Activated CD8-positive, alpha-beta memory T cell treated with anti-CD3 and anti-CD28 coated beads, Interleukin-2, amount 10 ng/mL, durations not matched to agents 7 days and 5 days (primary cell): ENCODE data around the gene PDE11A. TPM values are rescaled to one million over a fixed set of nuclear protein-coding genes. Genes with fewer than 3 reads are reported as not detected.
"Not testable (repeated sequence)": the region's sequence is repeated elsewhere in the genome, so short reads cannot be mapped to it uniquely, and the experiment has no call there.

Experiments used
- ATAC-seq: fragments of 150-1000 bp; cut with Tn5 transposase; one replicate; pipeline ENCODE4 v1.10.0; 2021; ENCODE audit warnings: moderate library complexity
- CTCF ChIA-PET: fragments of 350-600 bp; sonication (Branson Sonifier 250); formaldehyde crosslinking; loops from one replicate; lab custom pipeline; 2021; ENCODE audit warnings: antibody characterized with exemption; lab: Charles Lee
- DNase-seq: peaks from one replicate; pipeline ENCODE4 v3.0.0-alpha.2; 2020
- H3K27ac Mint-ChIP-seq: one replicate; pipeline ENCODE4 v1.8.0; 2021; ENCODE audit warnings: mild to moderate bottlenecking, mixed read lengths
- H3K27me3 Mint-ChIP-seq: one replicate; pipeline ENCODE4 v1.8.0; 2021; ENCODE audit warnings: mixed read lengths
- H3K36me3 Mint-ChIP-seq: one replicate; pipeline ENCODE4 v1.8.0; 2021; ENCODE audit warnings: mild to moderate bottlenecking, mixed read lengths
- H3K4me1 Mint-ChIP-seq: one replicate; pipeline ENCODE4 v1.8.0; 2021; ENCODE audit warnings: mixed read lengths
- H3K4me3 Mint-ChIP-seq: one replicate; pipeline ENCODE4 v1.8.0; 2021; ENCODE audit warnings: mild to moderate bottlenecking, moderate library complexity, mixed read lengths
- H3K9me3 Mint-ChIP-seq: one replicate; pipeline ENCODE4 v1.8.0; 2022; ENCODE audit warnings: low read depth, mixed read lengths
- total RNA-seq, 2 experiments: library from RNA; stranded (reverse); gene quantifications; one replicate each; pipeline ENCODE4 v1.2.3, GENCODE V29; 2021

PDE11A gene
- total RNA-seq, 2 experiments from 2014 or later = not detected

- H3K36me3 Mint-ChIP-seq = no peaks in the 10 kb centered on the region
- no peaks in the 10 kb centered on the region for H3K4me1 Mint-ChIP-seq
- no peak overlapping the region for H3K27ac Mint-ChIP-seq
- no peaks in the 10 kb centered on the region for H3K27me3 Mint-ChIP-seq
- DNase-seq (no peak), ATAC-seq (no peak)
- H3K9me3 Mint-ChIP-seq = no peaks in the 10 kb centered on the region
- CTCF ChIA-PET = interaction anchor here (1.4 kb wide), 1 partner anchor 19 kb away, joined by 3 read pairs; no protein-coding TSS in a partner anchor
- no peak overlapping the region for H3K4me3 Mint-ChIP-seq
Measured at GRCh38 chr2:177972123-177972522, 100.5 kb downstream of the PDE11A start.

- DNase-seq (no peak), ATAC-seq (no peak)
- CTCF ChIA-PET = interaction anchor here (1.4 kb wide), 1 partner anchor 18 kb away, joined by 3 read pairs; no protein-coding TSS in a partner anchor
- H3K36me3 Mint-ChIP-seq = no peaks in the 10 kb centered on the region
- H3K9me3 Mint-ChIP-seq = no peaks in the 10 kb centered on the region
- H3K27me3 Mint-ChIP-seq = peaks cover 5% of the 10 kb centered on the region
- H3K27ac Mint-ChIP-seq = no peak overlapping the region
- no peaks in the 10 kb centered on the region for H3K4me1 Mint-ChIP-seq
- H3K4me3 Mint-ChIP-seq = no peak overlapping the region
Measured at GRCh38 chr2:177970670-177971454, 101.7 kb downstream of the PDE11A start.

- no peaks in the 10 kb centered on the region for H3K4me1 Mint-ChIP-seq
- CTCF ChIA-PET = no interaction called here
- H3K9me3 Mint-ChIP-seq = no peaks in the 10 kb centered on the region
- H3K27me3 Mint-ChIP-seq = peaks cover 11% of the 10 kb centered on the region
- H3K4me3 Mint-ChIP-seq = no peak overlapping the region
- DNase-seq (no peak), ATAC-seq (no peak)
- H3K36me3 Mint-ChIP-seq = no peaks in the 10 kb centered on the region
- H3K27ac Mint-ChIP-seq = no peak overlapping the region
Measured at GRCh38 chr2:177964892-177965291, 107.7 kb downstream of the PDE11A start.

- no peaks in the 10 kb centered on the region for H3K4me1 Mint-ChIP-seq
- CTCF ChIA-PET = interaction anchor here (1.6 kb wide), 1 partner anchor 20 kb away, joined by 3 read pairs; no protein-coding TSS in a partner anchor
- ATAC-seq (no peak), DNase-seq (no peak)
- H3K9me3 Mint-ChIP-seq = no peaks in the 10 kb centered on the region
- no peak overlapping the region for H3K4me3 Mint-ChIP-seq
- H3K36me3 Mint-ChIP-seq = no peaks in the 10 kb centered on the region
- no peak overlapping the region for H3K27ac Mint-ChIP-seq
- no peaks in the 10 kb centered on the region for H3K27me3 Mint-ChIP-seq
Measured at GRCh38 chr2:177952151-177952550, 120.4 kb downstream of the PDE11A start.

GRCh38 chr2:177947598-177947997 lies 125.0 kb downstream of the PDE11A start:
- H3K4me1 Mint-ChIP-seq, H3K4me3 Mint-ChIP-seq, DNase-seq, H3K27ac Mint-ChIP-seq, H3K9me3 Mint-ChIP-seq, H3K36me3 Mint-ChIP-seq, ATAC-seq, CTCF ChIA-PET, H3K27me3 Mint-ChIP-seq: not testable (repeated sequence)

- H3K4me1 Mint-ChIP-seq, DNase-seq, H3K9me3 Mint-ChIP-seq, H3K27me3 Mint-ChIP-seq, H3K4me3 Mint-ChIP-seq, H3K36me3 Mint-ChIP-seq, ATAC-seq, CTCF ChIA-PET, H3K27ac Mint-ChIP-seq: not testable (repeated sequence)
Measured at GRCh38 chr2:177944530-177944929, 128.0 kb downstream of the PDE11A start.

GRCh38 chr2:177942731-177943130 lies 129.8 kb downstream of the PDE11A start:
- Mint-ChIP-seq H3K36me3 (no peaks in the 10 kb centered on the region), H3K27ac (no peak overlapping the region), H3K4me1 (no peaks in the 10 kb centered on the region), H3K9me3 (no peaks in the 10 kb centered on the region), H3K4me3 (no peak overlapping the region), H3K27me3 (peaks cover 5% of the 10 kb centered on the region)
- ATAC-seq (no peak), DNase-seq (no peak)
- CTCF ChIA-PET = no interaction called here

- no peak for ATAC-seq
- no peak for DNase-seq
Measured at GRCh38 chr2:177939211-177939610, 133.4 kb downstream of the PDE11A start.

GRCh38 chr2:177930916-177931315 lies 141.7 kb downstream of the PDE11A start:
- no peak for DNase-seq
- H3K4me3 Mint-ChIP-seq = no peak overlapping the region
- CTCF ChIA-PET = no interaction called here
- no peaks in the 10 kb centered on the region for H3K36me3 Mint-ChIP-seq
- no peaks in the 10 kb centered on the region for H3K9me3 Mint-ChIP-seq
- H3K4me1 Mint-ChIP-seq = no peaks in the 10 kb centered on the region
- ATAC-seq = no peak
- H3K27ac Mint-ChIP-seq = no peak overlapping the region
- H3K27me3 Mint-ChIP-seq = peaks cover 23% of the 10 kb centered on the region

More at GRCh38 chr2:177939211-177939610, 133.4 kb downstream of the PDE11A start:
- Mint-ChIP-seq H3K36me3 (no peaks in the 10 kb centered on the region), H3K27me3 (peaks cover 5% of the 10 kb centered on the region), H3K9me3 (no peaks in the 10 kb centered on the region), H3K4me3 (no peak overlapping the region), H3K27ac (no peak overlapping the region), H3K4me1 (no peaks in the 10 kb centered on the region)
- CTCF ChIA-PET = no interaction called here

- CTCF ChIA-PET = no interaction called here
- H3K4me1 Mint-ChIP-seq = no peaks in the 10 kb centered on the region
- no peaks in the 10 kb centered on the region for H3K36me3 Mint-ChIP-seq
Measured at GRCh38 chr2:177929662-177930522, 142.7 kb downstream of the PDE11A start.

GRCh38 chr2:177923323-177923722 lies 149.3 kb downstream of the PDE11A start:
- Mint-ChIP-seq H3K4me1 (no peaks in the 10 kb centered on the region), H3K4me3 (no peak overlapping the region), H3K27ac (no peak overlapping the region), H3K36me3 (no peaks in the 10 kb centered on the region), H3K9me3 (no peaks in the 10 kb centered on the region), H3K27me3 (peaks cover 9% of the 10 kb centered on the region)
- DNase-seq = no peak
- CTCF ChIA-PET = interaction anchor here (1.0 kb wide), 1 partner anchor 19 kb away, joined by 3 read pairs; no protein-coding TSS in a partner anchor
- ATAC-seq = no peak

More at GRCh38 chr2:177929662-177930522, 142.7 kb downstream of the PDE11A start:
- no peak overlapping the region for H3K4me3 Mint-ChIP-seq
- ATAC-seq (no peak), DNase-seq (no peak)
- peaks cover 28% of the 10 kb centered on the region for H3K27me3 Mint-ChIP-seq
- H3K27ac Mint-ChIP-seq = no peak overlapping the region
- no peaks in the 10 kb centered on the region for H3K9me3 Mint-ChIP-seq

GRCh38 chr2:177921726-177922125 lies 150.9 kb downstream of the PDE11A start:
- CTCF ChIA-PET = no interaction called here
- H3K36me3 Mint-ChIP-seq = no peaks in the 10 kb centered on the region
- H3K9me3 Mint-ChIP-seq = no peaks in the 10 kb centered on the region
- H3K27me3 Mint-ChIP-seq = peaks cover 7% of the 10 kb centered on the region
- H3K4me3 Mint-ChIP-seq = no peak overlapping the region
- no peak for ATAC-seq
- H3K4me1 Mint-ChIP-seq = no peaks in the 10 kb centered on the region
- DNase-seq = no peak
- no peak overlapping the region for H3K27ac Mint-ChIP-seq

- Mint-ChIP-seq H3K4me3 (no peak overlapping the region), H3K9me3 (no peaks in the 10 kb centered on the region), H3K27me3 (peaks cover 9% of the 10 kb centered on the region), H3K36me3 (no peaks in the 10 kb centered on the region), H3K4me1 (no peaks in the 10 kb centered on the region), H3K27ac (no peak overlapping the region)
- ATAC-seq = no peak
- DNase-seq = no peak
- CTCF ChIA-PET = interaction anchor here (0.8 to 1.1 kb wide), 2 partner anchors 11 to 12 kb away, joined by 3 to 4 read pairs; no protein-coding TSS in a partner anchor
Measured at GRCh38 chr2:177917169-177917568, 155.4 kb downstream of the PDE11A start.
